PC-9 (cell line): Measurements from ENCODE around the gene POU2AF1.
"Not testable (repeated sequence)": the region's sequence is repeated elsewhere in the genome, so short reads cannot be mapped to it uniquely, and the experiment has no call there.

ENCODE experiments used
- CTCF ChIP-seq: fragments of 200-600 bp; sonication (generic); conservative IDR thresholded peaks from 2 replicates; pipeline ENCODE4 v1.6.1; 2017; ENCODE audit warnings: mixed run types, antibody characterized with exemption, mild to moderate bottlenecking, moderate library complexity
- EZH2 ChIP-seq: fragments of 200-600 bp; sonication (generic); IDR thresholded peaks from 2 replicates; pipeline ENCODE4 v1.8.0; 2017; ENCODE audit warnings: antibody characterized with exemption, low read depth

DNA sequence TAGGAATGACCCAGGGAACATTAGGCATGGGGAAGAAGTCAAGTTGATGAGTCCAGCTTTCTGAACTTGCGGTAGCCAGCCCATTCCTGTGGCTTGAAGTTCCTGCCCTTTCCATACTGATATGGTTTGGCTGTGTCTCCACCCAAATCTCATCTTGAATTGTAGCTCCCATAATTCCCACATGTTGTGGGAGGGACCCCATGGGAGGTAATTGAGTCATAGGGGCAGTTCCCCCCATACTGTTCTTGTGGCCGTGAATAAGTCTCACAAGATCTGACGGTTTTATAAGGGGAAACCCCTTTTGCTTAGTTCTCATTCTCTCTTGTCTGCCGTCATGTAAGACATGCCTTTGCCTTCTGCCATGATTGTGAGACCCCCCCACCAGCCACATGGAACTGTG is 15.1 kb upstream of the POU2AF1 start:
- not testable (repeated sequence) for TF ChIP-seq CTCF, EZH2
